ENCODE results near the gene KRT8. TPM values are rescaled to one million over a fixed set of nuclear protein-coding genes. Genes with fewer than 3 reads are reported as not detected.

The KRT8 gene
- total RNA-seq, 2 experiments from 2014 or later = 0.16 to 0.89 TPM

DNA sequence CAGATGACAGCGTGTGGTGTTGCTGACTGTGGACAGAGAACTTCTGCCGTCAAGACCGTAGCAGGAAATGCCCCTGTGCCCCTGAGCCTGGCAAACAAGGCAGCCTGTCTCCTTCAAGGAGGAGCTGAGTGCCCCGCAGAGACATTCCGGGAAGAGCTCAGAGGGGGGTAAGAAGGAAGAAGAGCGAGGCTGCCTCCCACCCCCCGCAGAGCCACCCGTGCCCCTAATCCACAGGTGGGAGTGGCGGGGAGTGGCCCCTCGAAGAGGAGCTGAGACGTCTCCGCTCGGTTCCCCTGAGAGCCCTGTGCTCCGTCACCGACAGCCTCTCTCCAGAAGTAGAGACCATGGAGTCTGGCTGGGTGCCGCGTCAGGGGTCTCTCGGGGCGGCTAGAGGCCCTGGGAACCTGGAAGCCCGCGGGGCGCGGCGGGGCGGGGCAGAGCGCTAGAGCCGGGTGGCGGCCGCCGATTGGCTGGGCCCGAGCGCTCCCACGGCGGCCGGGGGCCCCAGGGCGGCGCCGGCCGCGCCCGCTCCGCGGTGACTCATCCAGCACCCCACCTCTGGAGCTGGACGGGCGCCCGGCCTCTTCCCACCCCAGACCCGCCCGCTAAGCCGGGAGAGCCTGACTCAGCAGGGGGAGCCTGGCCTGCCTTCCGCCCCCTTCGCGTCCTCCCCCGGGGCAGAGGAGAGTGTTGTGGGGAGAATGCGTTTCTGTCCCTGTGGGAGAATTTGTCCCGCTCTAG lies 30.9 kb downstream of the KRT8 start:
- no peak for DNase-seq (ENCODE audit: low spot score)
- no peaks in the 10 kb centered on the region for H3K79me2 ChIP-seq (ENCODE audit: insufficient read depth, low read depth, low read length)
- H3K4me3 ChIP-seq (ENCODE audit: low read depth, low read length, poor library complexity, severe bottlenecking) = peak overlapping the region; percentile 23
- no TSS peak for BruUV-seq (replicated peaks)
- no peaks in the 10 kb centered on the region for H3K9me3 ChIP-seq (ENCODE audit: low read length)
- intact Hi-C loops (cut with micrococcal nuclease; ENCODE audit: unreplicated experiment) = no loop called here
- no peaks in the 10 kb centered on the region for H3K9me2 ChIP-seq (ENCODE audit: insufficient read depth, low read length)
- H2AFZ ChIP-seq (ENCODE audit: low read length) = no peak overlapping the region
- no peak for TF ChIP-seq EZH2phosphoT487 (IDR thresholded peaks at IDR 0.05; ENCODE audit: borderline replicate concordance, low read depth, low read length)
- TF ChIP-seq, protein P1, sequence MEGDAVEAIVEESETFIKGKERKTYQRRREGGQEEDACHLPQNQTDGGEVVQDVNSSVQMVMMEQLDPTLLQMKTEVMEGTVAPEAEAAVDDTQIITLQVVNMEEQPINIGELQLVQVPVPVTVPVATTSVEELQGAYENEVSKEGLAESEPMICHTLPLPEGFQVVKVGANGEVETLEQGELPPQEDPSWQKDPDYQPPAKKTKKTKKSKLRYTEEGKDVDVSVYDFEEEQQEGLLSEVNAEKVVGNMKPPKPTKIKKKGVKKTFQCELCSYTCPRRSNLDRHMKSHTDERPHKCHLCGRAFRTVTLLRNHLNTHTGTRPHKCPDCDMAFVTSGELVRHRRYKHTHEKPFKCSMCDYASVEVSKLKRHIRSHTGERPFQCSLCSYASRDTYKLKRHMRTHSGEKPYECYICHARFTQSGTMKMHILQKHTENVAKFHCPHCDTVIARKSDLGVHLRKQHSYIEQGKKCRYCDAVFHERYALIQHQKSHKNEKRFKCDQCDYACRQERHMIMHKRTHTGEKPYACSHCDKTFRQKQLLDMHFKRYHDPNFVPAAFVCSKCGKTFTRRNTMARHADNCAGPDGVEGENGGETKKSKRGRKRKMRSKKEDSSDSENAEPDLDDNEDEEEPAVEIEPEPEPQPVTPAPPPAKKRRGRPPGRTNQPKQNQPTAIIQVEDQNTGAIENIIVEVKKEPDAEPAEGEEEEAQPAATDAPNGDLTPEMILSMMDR (conservative IDR thresholded peaks at IDR 0.05; ENCODE audit: low read length) = no peak
- no peaks in the 10 kb centered on the region for H4K20me1 ChIP-seq (ENCODE audit: insufficient read depth, low read length)
- H3K36me3 ChIP-seq (ENCODE audit: insufficient read depth, low read length) = no peaks in the 10 kb centered on the region
- POLR2A ChIA-PET = no interaction called here
- peaks cover 15% of the 10 kb centered on the region for H3K4me1 ChIP-seq (ENCODE audit: insufficient read depth, low read length, poor library complexity, severe bottlenecking)
- H3K4me2 ChIP-seq (ENCODE audit: low read length) = peak overlapping the region; percentile 46; the same call in 1 of the 2 replicates
- CTCF ChIA-PET (ENCODE audit: unreplicated experiment) = interaction anchor here (0.6 kb wide), 1 partner anchor 63 kb away, joined by 3 read pairs; no protein-coding TSS in a partner anchor
- no peak overlapping the region for H3K27ac ChIP-seq (ENCODE audit: low read depth, low read length, poor library complexity, severe bottlenecking)

DNA sequence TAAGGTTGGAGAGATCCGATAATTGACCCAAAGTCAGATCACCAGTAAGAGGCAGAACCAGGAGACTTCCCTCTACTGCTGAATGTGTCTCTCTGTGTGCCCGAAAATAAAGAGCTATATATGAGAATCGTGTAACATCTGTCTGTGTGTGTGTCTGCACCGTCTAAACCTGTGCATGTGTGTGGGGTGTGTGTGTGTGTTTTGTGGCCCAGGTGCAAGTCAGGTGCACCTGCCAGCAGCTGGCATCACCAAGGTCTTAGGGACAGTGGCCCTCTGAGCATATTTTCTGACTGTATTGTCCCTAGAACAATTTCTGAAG lies 31.4 kb downstream of the KRT8 start:
- no peak for TF ChIP-seq EZH2phosphoT487 (IDR thresholded peaks at IDR 0.05; ENCODE audit: borderline replicate concordance, low read depth, low read length)
- TF ChIP-seq, protein P1 (conservative IDR thresholded peaks at IDR 0.05; ENCODE audit: low read length) = no peak
- Histone ChIP-seq H3K4me1 (ENCODE audit: insufficient read depth, low read length, poor library complexity, severe bottlenecking) (peaks cover 15% of the 10 kb centered on the region), H3K9me2 (ENCODE audit: insufficient read depth, low read length) (no peaks in the 10 kb centered on the region), H3K79me2 (ENCODE audit: insufficient read depth, low read depth, low read length) (no peaks in the 10 kb centered on the region), H3K4me3 (ENCODE audit: low read depth, low read length, poor library complexity, severe bottlenecking) (no peak overlapping the region), H4K20me1 (ENCODE audit: insufficient read depth, low read length) (no peaks in the 10 kb centered on the region), H3K36me3 (ENCODE audit: insufficient read depth, low read length) (no peaks in the 10 kb centered on the region), H3K27ac (ENCODE audit: low read depth, low read length, poor library complexity, severe bottlenecking) (no peak overlapping the region), H3K4me2 (ENCODE audit: low read length) (no peak overlapping the region), H2AFZ (ENCODE audit: low read length) (no peak overlapping the region), H3K9me3 (ENCODE audit: low read length) (no peaks in the 10 kb centered on the region)
- intact Hi-C loops (cut with micrococcal nuclease; ENCODE audit: unreplicated experiment) = no loop called here
- ChIA-PET POLR2A (no interaction called here), CTCF (ENCODE audit: unreplicated experiment) (no interaction called here)
- no peak for DNase-seq (ENCODE audit: low spot score)
- BruUV-seq (replicated peaks) = no TSS peak

- ChIA-PET CTCF (ENCODE audit: unreplicated experiment) (no interaction called here), POLR2A (no interaction called here)
- H3K4me3 ChIP-seq (ENCODE audit: low read depth, low read length, poor library complexity, severe bottlenecking) = no peak overlapping the region
- no peak overlapping the region for H3K27ac ChIP-seq (ENCODE audit: low read depth, low read length, poor library complexity, severe bottlenecking)
- H3K36me3 ChIP-seq (ENCODE audit: insufficient read depth, low read length) = no peaks in the 10 kb centered on the region
- TF ChIP-seq EZH2phosphoT487 (IDR thresholded peaks at IDR 0.05; ENCODE audit: borderline replicate concordance, low read depth, low read length) = no peak
- TF ChIP-seq, protein P1 (conservative IDR thresholded peaks at IDR 0.05; ENCODE audit: low read length) = no peak
- no peaks in the 10 kb centered on the region for H3K9me2 ChIP-seq (ENCODE audit: insufficient read depth, low read length)
- no peak for DNase-seq (ENCODE audit: low spot score)
- H4K20me1 ChIP-seq (ENCODE audit: insufficient read depth, low read length) = no peaks in the 10 kb centered on the region
- BruUV-seq (replicated peaks) = no TSS peak
- H3K79me2 ChIP-seq (ENCODE audit: insufficient read depth, low read depth, low read length) = no peaks in the 10 kb centered on the region
- H2AFZ ChIP-seq (ENCODE audit: low read length) = no peak overlapping the region
- H3K4me1 ChIP-seq (ENCODE audit: insufficient read depth, low read length, poor library complexity, severe bottlenecking) = peaks cover 13% of the 10 kb centered on the region
- H3K4me2 ChIP-seq (ENCODE audit: low read length) = no peak overlapping the region
- H3K9me3 ChIP-seq (ENCODE audit: low read length) = no peaks in the 10 kb centered on the region
- intact Hi-C loops (cut with micrococcal nuclease; ENCODE audit: unreplicated experiment) = no loop called here
Observed at GRCh38 chr12:52872644-52873389, 32.1 kb downstream of the KRT8 start.

Data from OCI-LY7 (cell line).